Activated CD8-positive, alpha-beta memory T cell treated with anti-CD3 and anti-CD28 coated beads for 1 hour (primary cell): ENCODE results near the gene COL6A3.
"Not testable (repeated sequence)": the region's sequence is repeated elsewhere in the genome, so short reads cannot be mapped to it uniquely, and the experiment has no call there.

Source experiments
- DNase-seq, 2 donors: peaks; one replicate each; pipeline ENCODE4 v3.0.0-alpha.2; 2020; ENCODE audit warnings: low read depth in 1 of 2; ENCODE audit errors: extremely low read depth in 1 of 2

COL6A3 gene

GRCh38 chr2:237388036-237388435 is 25.9 kb downstream of the COL6A3 start:
- no peak for DNase-seq

- no peak for DNase-seq
These were observed 29.3 kb downstream of the COL6A3 start for GRCh38 chr2:237384672-237385020.

GRCh38 chr2:237383991-237384671 is 29.8 kb downstream of the COL6A3 start:
- no peak for DNase-seq

- DNase-seq = no peak
These were observed 33.2 kb downstream of the COL6A3 start for GRCh38 chr2:237380768-237381167.

- DNase-seq = no peak
These were observed 34.3 kb downstream of the COL6A3 start for GRCh38 chr2:237379636-237380035.

GRCh38 chr2:237378650-237379049 is 35.3 kb downstream of the COL6A3 start:
- no peak for DNase-seq

GRCh38 chr2:237374284-237375060 is 39.5 kb downstream of the COL6A3 start:
- no peak for DNase-seq

- DNase-seq = no peak
These were observed 42.1 kb downstream of the COL6A3 start for GRCh38 chr2:237371856-237372255.

- no peak for DNase-seq
These were observed 48.3 kb downstream of the COL6A3 start for GRCh38 chr2:237365671-237366070.

- no peak for DNase-seq
These were observed 49.3 kb downstream of the COL6A3 start for GRCh38 chr2:237364655-237365054.

GRCh38 chr2:237361194-237362004 is 52.6 kb downstream of the COL6A3 start:
- no peak for DNase-seq

- DNase-seq = no peak
These were observed 53.8 kb downstream of the COL6A3 start for GRCh38 chr2:237359894-237360780.

GRCh38 chr2:237359518-237359840 is 54.5 kb downstream of the COL6A3 start:
- no peak for DNase-seq

GRCh38 chr2:237358721-237359517 is 55.0 kb downstream of the COL6A3 start:
- DNase-seq = no peak

- no peak for DNase-seq
These were observed 58.3 kb downstream of the COL6A3 start for GRCh38 chr2:237355701-237356100.

- DNase-seq = no peak
These were observed 59.1 kb downstream of the COL6A3 start for GRCh38 chr2:237354892-237355291.

- DNase-seq = not testable (repeated sequence)
These were observed 59.8 kb downstream of the COL6A3 start for GRCh38 chr2:237354172-237354571.

- DNase-seq = no peak
These were observed 60.7 kb downstream of the COL6A3 start for GRCh38 chr2:237353215-237353614.

GRCh38 chr2:237352279-237352845 is 61.6 kb downstream of the COL6A3 start:
- DNase-seq = no peak

- DNase-seq = no peak
These were observed 62.2 kb downstream of the COL6A3 start for GRCh38 chr2:237351796-237352195.
